Measurements from ENCODE around the gene DGKG. TPM values are rescaled to one million over a fixed set of nuclear protein-coding genes. Genes with fewer than 3 reads are reported as not detected.

DGKG gene
- total RNA-seq, 1 donor from 2014 or later = 65.7 TPM

GRCh38 chr3:186400026-186400425 is 38.0 kb upstream of the DGKG start:
- H3K4me1 ChIP-seq = peaks cover 2% of the 10 kb centered on the region
- no peak overlapping the region for H3K27ac ChIP-seq (replicated peaks)
- no peaks in the 10 kb centered on the region for H3K9me3 ChIP-seq (replicated peaks)
- intact Hi-C loops (cut with micrococcal nuclease) = no loop called here
- H3K27me3 ChIP-seq (ENCODE audit: low read depth) = no peaks in the 10 kb centered on the region
- DNase-seq = no peak
- H3K4me3 ChIP-seq = no peak overlapping the region
- H3K36me3 ChIP-seq = no peaks in the 10 kb centered on the region
- TF ChIP-seq CTCF (IDR thresholded peaks at IDR 0.05; ENCODE audit: borderline replicate concordance) = no peak

GRCh38 chr3:186394566-186395217 is 32.7 kb upstream of the DGKG start:
- DNase-seq = no peak
- Histone ChIP-seq H3K27me3 (ENCODE audit: low read depth) (no peaks in the 10 kb centered on the region), H3K9me3 (replicated peaks) (peaks cover 7% of the 10 kb centered on the region), H3K36me3 (no peaks in the 10 kb centered on the region), H3K27ac (replicated peaks) (no peak overlapping the region), H3K4me1 (no peaks in the 10 kb centered on the region), H3K4me3 (no peak overlapping the region)
- TF ChIP-seq CTCF (IDR thresholded peaks at IDR 0.05; ENCODE audit: borderline replicate concordance) = no peak
- intact Hi-C loops (cut with micrococcal nuclease) = no loop called here

GRCh38 chr3:186386883-186387560 is 25.0 kb upstream of the DGKG start:
- Histone ChIP-seq H3K4me1 (peaks cover 23% of the 10 kb centered on the region), H3K27ac (replicated peaks) (no peak overlapping the region), H3K27me3 (ENCODE audit: low read depth) (no peaks in the 10 kb centered on the region), H3K4me3 (no peak overlapping the region), H3K9me3 (replicated peaks) (no peaks in the 10 kb centered on the region), H3K36me3 (no peaks in the 10 kb centered on the region)
- intact Hi-C loops (cut with micrococcal nuclease) = no loop called here
- no peak for TF ChIP-seq CTCF (IDR thresholded peaks at IDR 0.05; ENCODE audit: borderline replicate concordance)
- no peak for DNase-seq

GRCh38 chr3:186385856-186386602 is 24.0 kb upstream of the DGKG start:
- H3K27me3 ChIP-seq (ENCODE audit: low read depth) = no peaks in the 10 kb centered on the region
- no peaks in the 10 kb centered on the region for H3K36me3 ChIP-seq
- intact Hi-C loops (cut with micrococcal nuclease) = no loop called here
- no peak overlapping the region for H3K4me3 ChIP-seq
- DNase-seq = no peak
- H3K9me3 ChIP-seq (replicated peaks) = no peaks in the 10 kb centered on the region
- H3K4me1 ChIP-seq = peaks cover 33% of the 10 kb centered on the region
- H3K27ac ChIP-seq (replicated peaks) = no peak overlapping the region
- no peak for TF ChIP-seq CTCF (IDR thresholded peaks at IDR 0.05; ENCODE audit: borderline replicate concordance)

- intact Hi-C loops (cut with micrococcal nuclease) = no loop called here
- peak; percentile 29 for DNase-seq
Measured at GRCh38 chr3:186383026-186383993, 21.3 kb upstream of the DGKG start.

More at GRCh38 chr3:186383026-186383993, 21.3 kb upstream of the DGKG start:
- Histone ChIP-seq H3K9me3 (replicated peaks) (no peaks in the 10 kb centered on the region), H3K27ac (replicated peaks) (peak overlapping the region; percentile 90), H3K27me3 (ENCODE audit: low read depth) (no peaks in the 10 kb centered on the region), H3K4me3 (peak overlapping the region; percentile 36), H3K4me1 (peaks cover 36% of the 10 kb centered on the region), H3K36me3 (no peaks in the 10 kb centered on the region)
- no peak for TF ChIP-seq CTCF (IDR thresholded peaks at IDR 0.05; ENCODE audit: borderline replicate concordance)
